Smooth muscle cell (in vitro differentiated cells): ENCODE data around the gene KDM2B. TPM values are rescaled to one million over a fixed set of nuclear protein-coding genes. Genes with fewer than 3 reads are reported as not detected.

Source experiments
- DNase-seq: peaks from one replicate; lab custom pipeline; 2025; ENCODE audit not compliant: unreplicated experiment; lab: John Stamatoyannopoulos, UW
- H2AFZ ChIP-seq: fragments of 200-600 bp; sonication (generic); 2 replicates; pipeline ENCODE4 v1.6.0; 2016; ENCODE audit warnings: antibody characterized with exemption, low read depth, mild to moderate bottlenecking
- H3F3A ChIP-seq: fragments of 200-600 bp; sonication (generic); 2 replicates; pipeline ENCODE4 v1.6.0; 2017; ENCODE audit warnings: antibody characterized with exemption, low read depth
- H3K27ac ChIP-seq: fragments of 200-600 bp; sonication (generic); 2 replicates; pipeline ENCODE4 v1.5.1; 2016; ENCODE audit warnings: low read depth, mild to moderate bottlenecking
- H3K27me3 ChIP-seq: fragments of 200-600 bp; sonication (generic); 2 replicates; pipeline ENCODE4 v1.6.1; 2016; ENCODE audit warnings: low read depth, mild to moderate bottlenecking
- H3K36me3 ChIP-seq: fragments of 200-600 bp; sonication (generic); 2 replicates; pipeline ENCODE4 v1.5.1; 2016; ENCODE audit warnings: low read depth
- H3K4me1 ChIP-seq: fragments of 200-600 bp; sonication (generic); 2 replicates; pipeline ENCODE4 v1.5.1; 2016; ENCODE audit warnings: low read depth
- H3K4me2 ChIP-seq: fragments of 200-600 bp; sonication (generic); 2 replicates; pipeline ENCODE4 v1.6.0; 2016; ENCODE audit warnings: mild to moderate bottlenecking
- H3K4me3 ChIP-seq: fragments of 200-600 bp; sonication (generic); 2 replicates; pipeline ENCODE4 v1.5.1; 2016; ENCODE audit warnings: mild to moderate bottlenecking
- H3K79me2 ChIP-seq: fragments of 200-600 bp; sonication (generic); 2 replicates; pipeline ENCODE4 v1.6.0; 2016; ENCODE audit warnings: low read depth, mild to moderate bottlenecking
- H3K9ac ChIP-seq: fragments of 200-600 bp; sonication (generic); 2 replicates; pipeline ENCODE4 v1.6.0; 2016; ENCODE audit warnings: low read depth
- H3K9me3 ChIP-seq: fragments of 200-600 bp; sonication (generic); replicated peaks from 2 replicates; pipeline ENCODE4 v1.5.1; 2016; ENCODE audit warnings: low read depth
- H4K20me1 ChIP-seq: fragments of 200-600 bp; sonication (generic); 2 replicates; pipeline ENCODE4 v1.6.0; 2016; ENCODE audit warnings: low read depth
- CTCF ChIP-seq: fragments of 200-600 bp; sonication (generic); IDR thresholded peaks from 2 replicates; pipeline ENCODE4 v1.5.1; 2017; ENCODE audit warnings: borderline replicate concordance, mild to moderate bottlenecking, antibody characterized with exemption; ENCODE audit not compliant: insufficient read depth, poor library complexity, severe bottlenecking
- whole genome bisulfite sequencing: methylation state at CpG from one replicate; pipeline ENCODE4 v1.1.7; 2016; ENCODE audit warnings: low lambda C conversion rate; 5-methylcytosine and 5-hydroxymethylcytosine counted together
- polyA plus RNA-seq: library from polyadenylated mRNA; unstranded; fragments of >200 nt; fragmentation: Nextera tagmentation; extraction: Ambion mirVana; gene quantifications from 2 replicates; pipeline ENCODE4 v1.2.1, GENCODE V29; 2016
- total RNA-seq: library from RNA; depleted of rRNA; stranded (reverse); fragments of >200 nt; gene quantifications from 2 replicates; pipeline ENCODE4 v1.2.3, GENCODE V29; 2014

The KDM2B gene
- total and polyA plus RNA-seq, 2 experiments from 2014 or later = 16.3 to 34.9 TPM

- Histone ChIP-seq H3K9ac (peak overlapping the region; percentile 29), H3K27me3 (no peaks in the 10 kb centered on the region), H3K4me2 (peak overlapping the region; percentile 84), H3K27ac (peak overlapping the region; percentile 19), H4K20me1 (peaks cover 50% of the 10 kb centered on the region), H3K36me3 (no peaks in the 10 kb centered on the region), H3K9me3 (no peaks in the 10 kb centered on the region), H3K79me2 (peaks cover 43% of the 10 kb centered on the region), H3K4me1 (peaks cover 8% of the 10 kb centered on the region), H3F3A (peaks cover 8% of the 10 kb centered on the region), H3K4me3 (peak overlapping the region; percentile 63), H2AFZ (peak overlapping the region; percentile 69)
- no peak for DNase-seq
- TF ChIP-seq CTCF = no peak
- 12% methylated on average over 65 of the region's 70 CpGs for WGBS
These were observed 114.7 kb downstream of the KDM2B start for GRCh38 chr12:121465921-121466793.

- peaks cover 8% of the 10 kb centered on the region for H3F3A ChIP-seq
- no peak overlapping the region for H2AFZ ChIP-seq
- 96% methylated on average over 13 of the region's 13 CpGs for WGBS
- H3K4me3 ChIP-seq = no peak overlapping the region
- no peaks in the 10 kb centered on the region for H3K36me3 ChIP-seq
- H3K9ac ChIP-seq = no peak overlapping the region
- no peak for DNase-seq
- H3K9me3 ChIP-seq = no peaks in the 10 kb centered on the region
- no peak overlapping the region for H3K27ac ChIP-seq
- no peak for TF ChIP-seq CTCF
- peaks cover 8% of the 10 kb centered on the region for H3K4me1 ChIP-seq
- H4K20me1 ChIP-seq = peaks cover 68% of the 10 kb centered on the region
- H3K79me2 ChIP-seq = peaks cover 58% of the 10 kb centered on the region
- H3K27me3 ChIP-seq = no peaks in the 10 kb centered on the region
- H3K4me2 ChIP-seq = no peak overlapping the region
These were observed 116.5 kb downstream of the KDM2B start for GRCh38 chr12:121464331-121464730.

- no peak overlapping the region for H3K4me2 ChIP-seq
- no peak overlapping the region for H3K9ac ChIP-seq
- 96% methylated on average over 5 of the region's 5 CpGs for WGBS
- no peak overlapping the region for H3K4me3 ChIP-seq
- H2AFZ ChIP-seq = no peak overlapping the region
- no peak overlapping the region for H3K27ac ChIP-seq
- no peaks in the 10 kb centered on the region for H3K27me3 ChIP-seq
- no peak for TF ChIP-seq CTCF
- no peaks in the 10 kb centered on the region for H3K36me3 ChIP-seq
- no peaks in the 10 kb centered on the region for H3F3A ChIP-seq
- H4K20me1 ChIP-seq = peaks cover 100% of the 10 kb centered on the region
- no peak for DNase-seq
- H3K79me2 ChIP-seq = peaks cover 88% of the 10 kb centered on the region
- peaks cover 8% of the 10 kb centered on the region for H3K4me1 ChIP-seq
- H3K9me3 ChIP-seq = no peaks in the 10 kb centered on the region
These were observed 119.8 kb downstream of the KDM2B start for GRCh38 chr12:121461048-121461447.

GRCh38 chr12:121456551-121456950 is 124.3 kb downstream of the KDM2B start:
- DNase-seq = no peak
- 61% methylated on average over 8 of the region's 8 CpGs for WGBS
- H3K79me2 ChIP-seq = peaks cover 50% of the 10 kb centered on the region

More at GRCh38 chr12:121456551-121456950, 124.3 kb downstream of the KDM2B start:
- Histone ChIP-seq H3K27ac (peak overlapping the region; percentile 23), H3K4me3 (no peak overlapping the region), H4K20me1 (peaks cover 85% of the 10 kb centered on the region), H3K4me1 (no peaks in the 10 kb centered on the region), H3K9ac (no peak overlapping the region), H3K27me3 (no peaks in the 10 kb centered on the region), H3K9me3 (no peaks in the 10 kb centered on the region), H3K36me3 (no peaks in the 10 kb centered on the region), H3F3A (no peaks in the 10 kb centered on the region), H3K4me2 (no peak overlapping the region), H2AFZ (no peak overlapping the region)
- TF ChIP-seq CTCF = no peak
